SK-N-SH treated with all-trans-retinoic acid at 6 μM for 48 hours (cell line): ENCODE measurements around the gene HOXC10.

Source experiments
- ATAC-seq: fragments of 200-7000 bp; cut with Tn5 transposase; 3 replicates; pipeline ENCODE4 v1.9.1; 2020; ENCODE audit warnings: mild to moderate bottlenecking, moderate library complexity
- ARNTL ChIP-seq: fragments of 450-650 bp; formaldehyde crosslinking; IDR thresholded peaks from 2 replicates; pipeline ENCODE4 v1.5.0; 2020; ENCODE audit warnings: low read depth, mild to moderate bottlenecking, moderate library complexity, borderline replicate concordance
- CSRNP3 ChIP-seq: fragments of 250-450 bp; sonication (Bioruptor Pico); IDR thresholded peaks from 2 replicates; pipeline ENCODE4 v1.5.1; 2021; ENCODE audit warnings: mild to moderate bottlenecking, moderate library complexity
- ESRRG ChIP-seq: fragments of 250-450 bp; sonication (Bioruptor Pico); IDR thresholded peaks from 2 replicates; pipeline ENCODE4 v1.6.1; 2021; ENCODE audit warnings: mild to moderate bottlenecking
- GLIS3 ChIP-seq: fragments of 250-450 bp; sonication (Bioruptor Pico); IDR thresholded peaks from 2 replicates; pipeline ENCODE4 v1.5.0; 2020; ENCODE audit warnings: mild to moderate bottlenecking, moderate library complexity
- OSR1 ChIP-seq: fragments of 250-450 bp; sonication (Bioruptor Pico); IDR thresholded peaks from 2 replicates; pipeline ENCODE4 v1.8.0; 2022; ENCODE audit warnings: moderate library complexity, mild to moderate bottlenecking, inconsistent platforms
- POU6F1 ChIP-seq: fragments of 250-450 bp; sonication (Bioruptor Pico); IDR thresholded peaks from 2 replicates; pipeline ENCODE4 v1.8.0; 2021; ENCODE audit warnings: low read depth, mild to moderate bottlenecking, moderate library complexity, borderline replicate concordance
- PPARA ChIP-seq: fragments of 250-450 bp; sonication (Bioruptor Pico); IDR thresholded peaks from 2 replicates; pipeline ENCODE4 v1.5.0; 2020; ENCODE audit warnings: mild to moderate bottlenecking, borderline replicate concordance
- RARB ChIP-seq: fragments of 250-450 bp; sonication (Bioruptor Pico); IDR thresholded peaks from 2 replicates; pipeline ENCODE4 v1.8.0; 2021; ENCODE audit warnings: mild to moderate bottlenecking, moderate library complexity
- SNAI2 ChIP-seq: fragments of 250-450 bp; sonication (Bioruptor Pico); IDR thresholded peaks from 2 replicates; pipeline ENCODE4 v1.5.0; 2020; ENCODE audit warnings: mild to moderate bottlenecking, moderate library complexity
- TCF4 ChIP-seq: fragments of 250-450 bp; sonication (Bioruptor Pico); IDR thresholded peaks from 2 replicates; pipeline ENCODE4 v1.8.0; 2021; ENCODE audit warnings: mild to moderate bottlenecking, moderate library complexity, borderline replicate concordance
- TOX ChIP-seq: fragments of 250-450 bp; sonication (Bioruptor Pico); IDR thresholded peaks from 2 replicates; pipeline ENCODE4 v1.8.0; 2021; ENCODE audit warnings: mild to moderate bottlenecking, moderate library complexity, borderline replicate concordance
- ZFP3 ChIP-seq: fragments of 250-450 bp; sonication (Bioruptor Pico); IDR thresholded peaks from 2 replicates; pipeline ENCODE4 v1.5.0; 2020; ENCODE audit warnings: mild to moderate bottlenecking, moderate library complexity
- ZFP30 ChIP-seq: fragments of 450-650 bp; formaldehyde crosslinking; IDR thresholded peaks from 2 replicates; pipeline ENCODE4 v1.5.0; 2022; ENCODE audit warnings: mild to moderate bottlenecking, moderate library complexity
- ZNF565 ChIP-seq: fragments of 450-650 bp; formaldehyde crosslinking; conservative IDR thresholded peaks from 2 replicates; pipeline ENCODE4 v1.5.0; 2020; ENCODE audit warnings: low read depth, mild to moderate bottlenecking, moderate library complexity
- ZNF70 ChIP-seq: fragments of 450-650 bp; formaldehyde crosslinking; IDR thresholded peaks from 2 replicates; pipeline ENCODE4 v1.5.0; 2020; ENCODE audit warnings: mild to moderate bottlenecking, moderate library complexity
- ZNF8 ChIP-seq: fragments of 450-650 bp; formaldehyde crosslinking; IDR thresholded peaks from 2 replicates; pipeline ENCODE4 v1.5.0; 2020; ENCODE audit warnings: mild to moderate bottlenecking, moderate library complexity
- TF ChIP-seq, protein P1 (sequence below): fragments of 250-450 bp; sonication (Bioruptor Pico); IDR thresholded peaks from 2 replicates; pipeline ENCODE4 v1.5.0; 2020; ENCODE audit warnings: mild to moderate bottlenecking, moderate library complexity
- TF ChIP-seq, protein P2 (sequence below): fragments of 250-450 bp; sonication (Bioruptor Pico); IDR thresholded peaks from 2 replicates; pipeline ENCODE4 v1.5.1; 2020; ENCODE audit warnings: low read depth, mild to moderate bottlenecking, moderate library complexity

The HOXC10 gene

DNA sequence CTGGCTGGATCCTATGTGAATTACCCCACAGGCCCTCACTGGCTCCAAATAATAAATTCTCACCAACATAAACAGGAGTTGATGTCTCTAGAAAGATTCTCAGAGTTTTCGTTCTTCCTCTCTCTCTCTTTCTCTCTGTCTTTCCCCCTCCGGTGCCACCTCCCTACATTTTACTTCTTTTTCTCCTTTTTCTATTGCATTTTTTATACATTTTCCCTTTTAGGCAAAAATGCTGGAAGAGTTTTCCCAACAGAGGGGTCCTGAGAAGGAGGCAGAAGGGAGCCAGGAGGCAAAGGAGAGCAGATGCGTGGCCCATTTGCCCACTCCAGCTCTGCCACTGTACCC lies 42.5 kb downstream of the HOXC10 start:
- no peak for ATAC-seq
- TF ChIP-seq ZNF70 (CRISPR knock-in tag) (no peak), PPARA (CRISPR knock-in tag) (no peak), ZNF8 (CRISPR knock-in tag) (no peak), TCF4 (CRISPR knock-in tag) (no peak), ZFP30 (no peak), RARB (CRISPR knock-in tag) (no peak), ZNF565 (CRISPR knock-in tag) (no peak), GLIS3 (CRISPR knock-in tag) (no peak), ARNTL (CRISPR knock-in tag) (no peak), POU6F1 (CRISPR knock-in tag) (no peak), SNAI2 (CRISPR knock-in tag) (no peak), CSRNP3 (no peak), ZFP3 (CRISPR knock-in tag) (no peak), ESRRG (no peak), OSR1 (no peak)
- TF ChIP-seq, protein P1, sequence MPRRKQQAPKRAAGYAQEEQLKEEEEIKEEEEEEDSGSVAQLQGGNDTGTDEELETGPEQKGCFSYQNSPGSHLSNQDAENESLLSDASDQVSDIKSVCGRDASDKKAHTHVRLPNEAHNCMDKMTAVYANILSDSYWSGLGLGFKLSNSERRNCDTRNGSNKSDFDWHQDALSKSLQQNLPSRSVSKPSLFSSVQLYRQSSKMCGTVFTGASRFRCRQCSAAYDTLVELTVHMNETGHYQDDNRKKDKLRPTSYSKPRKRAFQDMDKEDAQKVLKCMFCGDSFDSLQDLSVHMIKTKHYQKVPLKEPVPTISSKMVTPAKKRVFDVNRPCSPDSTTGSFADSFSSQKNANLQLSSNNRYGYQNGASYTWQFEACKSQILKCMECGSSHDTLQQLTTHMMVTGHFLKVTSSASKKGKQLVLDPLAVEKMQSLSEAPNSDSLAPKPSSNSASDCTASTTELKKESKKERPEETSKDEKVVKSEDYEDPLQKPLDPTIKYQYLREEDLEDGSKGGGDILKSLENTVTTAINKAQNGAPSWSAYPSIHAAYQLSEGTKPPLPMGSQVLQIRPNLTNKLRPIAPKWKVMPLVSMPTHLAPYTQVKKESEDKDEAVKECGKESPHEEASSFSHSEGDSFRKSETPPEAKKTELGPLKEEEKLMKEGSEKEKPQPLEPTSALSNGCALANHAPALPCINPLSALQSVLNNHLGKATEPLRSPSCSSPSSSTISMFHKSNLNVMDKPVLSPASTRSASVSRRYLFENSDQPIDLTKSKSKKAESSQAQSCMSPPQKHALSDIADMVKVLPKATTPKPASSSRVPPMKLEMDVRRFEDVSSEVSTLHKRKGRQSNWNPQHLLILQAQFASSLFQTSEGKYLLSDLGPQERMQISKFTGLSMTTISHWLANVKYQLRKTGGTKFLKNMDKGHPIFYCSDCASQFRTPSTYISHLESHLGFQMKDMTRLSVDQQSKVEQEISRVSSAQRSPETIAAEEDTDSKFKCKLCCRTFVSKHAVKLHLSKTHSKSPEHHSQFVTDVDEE (CRISPR knock-in tag) = no peak
- TF ChIP-seq, protein P2, sequence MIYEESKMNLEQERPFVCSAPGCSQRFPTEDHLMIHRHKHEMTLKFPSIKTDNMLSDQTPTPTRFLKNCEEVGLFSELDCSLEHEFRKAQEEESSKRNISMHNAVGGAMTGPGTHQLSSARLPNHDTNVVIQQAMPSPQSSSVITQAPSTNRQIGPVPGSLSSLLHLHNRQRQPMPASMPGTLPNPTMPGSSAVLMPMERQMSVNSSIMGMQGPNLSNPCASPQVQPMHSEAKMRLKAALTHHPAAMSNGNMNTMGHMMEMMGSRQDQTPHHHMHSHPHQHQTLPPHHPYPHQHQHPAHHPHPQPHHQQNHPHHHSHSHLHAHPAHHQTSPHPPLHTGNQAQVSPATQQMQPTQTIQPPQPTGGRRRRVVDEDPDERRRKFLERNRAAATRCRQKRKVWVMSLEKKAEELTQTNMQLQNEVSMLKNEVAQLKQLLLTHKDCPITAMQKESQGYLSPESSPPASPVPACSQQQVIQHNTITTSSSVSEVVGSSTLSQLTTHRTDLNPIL = no peak

GRCh38 chr12:54028314-54029201 lies 43.6 kb downstream of the HOXC10 start, which contains the start of gene HOXC6:
Gene HOXC6, plus strand, starts transcription at chr12:54028440. Its CDS starts 82 bp downstream, at chr12:54028522.
- ATAC-seq = peak; percentile 76
- TF ChIP-seq OSR1 (no peak), ZFP3 (CRISPR knock-in tag) (no peak), POU6F1 (CRISPR knock-in tag) (no peak), TOX (CRISPR knock-in tag) (no peak)
- TF ChIP-seq, protein P2 = no peak
- TF ChIP-seq, protein P1 (CRISPR knock-in tag) = no peak
